GM13976 (cell line): ENCODE results near the gene CRYBA4.

Experiments
- DNase-seq: peaks from one replicate; pipeline ENCODE4 v3.0.0; 2012; ENCODE audit warnings: low spot score
- CTCF ChIP-seq: IDR thresholded peaks from 2 replicates; pipeline ENCODE4 v1.5.1; 2012; ENCODE audit warnings: borderline replicate concordance, mild to moderate bottlenecking; ENCODE audit not compliant: insufficient read depth; ENCODE audit errors: extremely low read depth, missing control alignments, control extremely low read depth
- in situ Hi-C: fragments of 300-500 bp; cut with MboI; formaldehyde crosslinking; loops from one replicate; pipeline ENCODE4 v1.12.0; 2022; ENCODE audit warnings: low sequenced_read_pairs, mixed read lengths, inconsistent platforms; ENCODE audit not compliant: unreplicated experiment

The CRYBA4 gene

GRCh38 chr22:26620197-26620596 is 1.6 kb upstream of the CRYBA4 start:
- DNase-seq: no peak
- in situ Hi-C loops: no loop called here
- TF ChIP-seq CTCF: no peak

- DNase-seq: no peak
- in situ Hi-C loops: no loop called here
- no peak for TF ChIP-seq CTCF
Measured at GRCh38 chr22:26623984-26624383, 2.2 kb downstream of the CRYBA4 start.

- in situ Hi-C loops: no loop called here
- TF ChIP-seq CTCF: no peak
- DNase-seq: no peak
Measured at GRCh38 chr22:26624803-26625202, 3.0 kb downstream of the CRYBA4 start.

GRCh38 chr22:26629988-26630761 is 8.4 kb downstream of the CRYBA4 start:
- no peak for TF ChIP-seq CTCF
- in situ Hi-C loops: no loop called here
- no peak for DNase-seq

GRCh38 chr22:26631282-26631681 is 9.5 kb downstream of the CRYBA4 start:
- no peak for TF ChIP-seq CTCF
- no peak for DNase-seq
- in situ Hi-C loops: no loop called here

GRCh38 chr22:26632422-26633155 is 10.8 kb downstream of the CRYBA4 start:
- no peak for DNase-seq
- in situ Hi-C loops: no loop called here
- TF ChIP-seq CTCF: no peak

- in situ Hi-C loops: no loop called here
- TF ChIP-seq CTCF: no peak
- no peak for DNase-seq
Measured at GRCh38 chr22:26634189-26634588, 12.4 kb downstream of the CRYBA4 start.
